ENCODE results near the gene BICC1.

BICC1 gene

GRCh38 chr10:58796824-58797223 is 284.2 kb downstream of the BICC1 start:
- TF ChIP-seq CTCF (conservative IDR thresholded peaks at IDR 0.05; ENCODE audit: low read depth, low read length): no peak
- Histone ChIP-seq H3K4me3 (IDR thresholded peaks at IDR 0.05; ENCODE audit: insufficient read depth, low read depth, low read length) (no peak overlapping the region), H3K79me2 (ENCODE audit: insufficient read depth, low read depth) (no peaks in the 10 kb centered on the region), H3K9ac (no peak overlapping the region), H3K27ac (no peak overlapping the region), H3K4me1 (ENCODE audit: low read depth, poor library complexity, severe bottlenecking) (no peaks in the 10 kb centered on the region), H3K4me2 (no peak overlapping the region), H3K36me3 (ENCODE audit: insufficient read depth) (no peaks in the 10 kb centered on the region), H3K27me3 (ENCODE audit: insufficient read depth, low read depth) (no peaks in the 10 kb centered on the region), H2AFZ (ENCODE audit: low read depth) (no peak overlapping the region), H4K20me1 (ENCODE audit: insufficient read depth) (no peaks in the 10 kb centered on the region)

- no peak overlapping the region for H2AFZ ChIP-seq (ENCODE audit: low read depth)
- H3K36me3 ChIP-seq (ENCODE audit: insufficient read depth): no peaks in the 10 kb centered on the region
- no peak overlapping the region for H3K4me2 ChIP-seq
- no peak for TF ChIP-seq CTCF (conservative IDR thresholded peaks at IDR 0.05; ENCODE audit: low read depth, low read length)
- H4K20me1 ChIP-seq (ENCODE audit: insufficient read depth): no peaks in the 10 kb centered on the region
- H3K9ac ChIP-seq: no peak overlapping the region
- no peaks in the 10 kb centered on the region for H3K27me3 ChIP-seq (ENCODE audit: insufficient read depth, low read depth)
- H3K4me1 ChIP-seq (ENCODE audit: low read depth, poor library complexity, severe bottlenecking): no peaks in the 10 kb centered on the region
- no peak overlapping the region for H3K4me3 ChIP-seq (IDR thresholded peaks at IDR 0.05; ENCODE audit: insufficient read depth, low read depth, low read length)
- no peak overlapping the region for H3K27ac ChIP-seq
- H3K79me2 ChIP-seq (ENCODE audit: insufficient read depth, low read depth): no peaks in the 10 kb centered on the region
Observed at GRCh38 chr10:58797356-58797755, 284.7 kb downstream of the BICC1 start.

GRCh38 chr10:58802047-58802446 is 289.4 kb downstream of the BICC1 start:
- no peak overlapping the region for H3K4me2 ChIP-seq
- H3K4me3 ChIP-seq (IDR thresholded peaks at IDR 0.05; ENCODE audit: insufficient read depth, low read depth, low read length): no peak overlapping the region
- H3K9ac ChIP-seq: no peak overlapping the region
- no peaks in the 10 kb centered on the region for H3K27me3 ChIP-seq (ENCODE audit: insufficient read depth, low read depth)
- H3K36me3 ChIP-seq (ENCODE audit: insufficient read depth): no peaks in the 10 kb centered on the region
- H3K27ac ChIP-seq: no peak overlapping the region
- H2AFZ ChIP-seq (ENCODE audit: low read depth): no peak overlapping the region
- H4K20me1 ChIP-seq (ENCODE audit: insufficient read depth): no peaks in the 10 kb centered on the region
- TF ChIP-seq CTCF (conservative IDR thresholded peaks at IDR 0.05; ENCODE audit: low read depth, low read length): no peak
- no peaks in the 10 kb centered on the region for H3K79me2 ChIP-seq (ENCODE audit: insufficient read depth, low read depth)
- H3K4me1 ChIP-seq (ENCODE audit: low read depth, poor library complexity, severe bottlenecking): no peaks in the 10 kb centered on the region

- TF ChIP-seq CTCF (conservative IDR thresholded peaks at IDR 0.05; ENCODE audit: low read depth, low read length): no peak
- no peaks in the 10 kb centered on the region for H3K79me2 ChIP-seq (ENCODE audit: insufficient read depth, low read depth)
- no peaks in the 10 kb centered on the region for H3K4me1 ChIP-seq (ENCODE audit: low read depth, poor library complexity, severe bottlenecking)
- no peaks in the 10 kb centered on the region for H3K36me3 ChIP-seq (ENCODE audit: insufficient read depth)
- H2AFZ ChIP-seq (ENCODE audit: low read depth): no peak overlapping the region
- H3K4me2 ChIP-seq: no peak overlapping the region
- H3K4me3 ChIP-seq (IDR thresholded peaks at IDR 0.05; ENCODE audit: insufficient read depth, low read depth, low read length): no peak overlapping the region
- H4K20me1 ChIP-seq (ENCODE audit: insufficient read depth): no peaks in the 10 kb centered on the region
- no peak overlapping the region for H3K27ac ChIP-seq
- H3K27me3 ChIP-seq (ENCODE audit: insufficient read depth, low read depth): no peaks in the 10 kb centered on the region
- no peak overlapping the region for H3K9ac ChIP-seq
Observed at GRCh38 chr10:58806323-58806722, 293.7 kb downstream of the BICC1 start.

All from KMS-11 (cell line).